HCT116 (cell line): Measurements from ENCODE around the gene ARGLU1. TPM values are rescaled to one million over a fixed set of nuclear protein-coding genes. Genes with fewer than 3 reads are reported as not detected.

Experiments used
- ATAC-seq: fragments of 200-7000 bp; cut with Tn5 transposase; 2 replicates; pipeline ENCODE4 v1.9.1; 2020; ENCODE audit warnings: mild to moderate bottlenecking, moderate library complexity
- BruUV-seq: library from RNA; stranded (reverse); fragments of 400-500 nt; replicated peaks from 2 replicates; lab custom pipeline; 2021; lab: Mats Ljungman, UMichigan
- CTCF ChIA-PET: fragments of 300-600 bp; sonication (Branson Sonifier 250); formaldehyde crosslinking; loops from one replicate; lab custom pipeline; 2021; ENCODE audit warnings: antibody characterized with exemption; lab: Charles Lee
- POLR2A ChIA-PET: fragments of 300-600, 350-600 bp; sonication (Branson Sonifier 250); formaldehyde crosslinking; loops from one replicate; lab custom pipeline; 2021; ENCODE audit warnings: antibody characterized with exemption; lab: Charles Lee
- RAD21 ChIA-PET, 2 experiments: fragments of 300-600 bp; sonication (Branson Sonifier 250); formaldehyde crosslinking; loops; one replicate each; lab custom pipeline; 2023; ENCODE audit warnings: low total read pairs in 2 of 2; ENCODE audit not compliant: uncharacterized antibody in 2 of 2, unreplicated experiment in 2 of 2, low non-redundant PET in 1 of 2; lab: Charles Lee
- DNase-seq: peaks from one replicate; pipeline ENCODE4 v3.0.0-alpha.2; 2010; ENCODE audit warnings: low read depth, low spot score
- H2AFZ ChIP-seq: fragments of 200-600 bp; shearing (Covaris generic), sonication (generic); 2 replicates; pipeline ENCODE4 v1.6.1; 2017; ENCODE audit warnings: low read depth, mixed run types, mixed read lengths, antibody characterized with exemption, low read length; ENCODE audit not compliant: poor library complexity, severe bottlenecking
- H3K27ac ChIP-seq: 2 replicates; pipeline ENCODE4 v1.5.1; 2012; ENCODE audit warnings: low read depth, low read length
- H3K27me3 ChIP-seq: fragments of 200-600 bp; sonication (generic); 2 replicates; pipeline ENCODE4 v1.6.1; 2016; ENCODE audit warnings: mixed run types, low read length, mixed read lengths; ENCODE audit not compliant: insufficient read depth
- H3K36me3 ChIP-seq, 2 experiments: fragments of 200-500 bp in 1 of 2; fragments of 200-600 bp in 1 of 2; sonication (Bioruptor generic) in 1 of 2; sonication (generic) in 1 of 2; 2 replicates each; pipeline versions ENCODE4 v1.5.1 to v1.6.1; 2014 to 2016; ENCODE audit warnings: low read length in 2 of 2, inconsistent platforms in 1 of 2, mixed read lengths in 1 of 2, mixed run types in 1 of 2; ENCODE audit not compliant: insufficient read depth in 2 of 2, control insufficient read depth in 1 of 2
- H3K4me1 ChIP-seq, 2 experiments: fragments of 200-600 bp in 1 of 2; sonication (generic) in 1 of 2; 2 replicates each; pipeline versions ENCODE4 v1.5.1 to v1.6.1; 2012 to 2017; ENCODE audit warnings: low read length in 2 of 2, inconsistent platforms in 1 of 2, mild to moderate bottlenecking in 1 of 2, mixed read lengths in 1 of 2, mixed run types in 1 of 2, moderate library complexity in 1 of 2; ENCODE audit not compliant: insufficient read depth in 2 of 2, control insufficient read depth in 1 of 2
- H3K4me2 ChIP-seq: fragments of 200-600 bp; sonication (generic); 2 replicates; pipeline ENCODE4 v1.6.1; 2017; ENCODE audit warnings: mixed run types, low read length, mixed read lengths
- H3K4me3 ChIP-seq, 2 experiments: fragments of 200-600 bp in 1 of 2; sonication (generic) in 1 of 2; replicated peaks in 1 of 2; 2 replicates each; pipeline ENCODE4 v1.5.1; 2011 to 2016; ENCODE audit warnings: low read length in 2 of 2, control low read depth in 1 of 2, low read depth in 1 of 2, mild to moderate bottlenecking in 1 of 2, mixed read lengths in 1 of 2, mixed run types in 1 of 2
- H3K79me2 ChIP-seq: fragments of 200-600 bp; sonication (generic); 2 replicates; pipeline ENCODE4 v1.6.1; 2017; ENCODE audit warnings: mild to moderate bottlenecking, mixed run types, low read length, moderate library complexity, mixed read lengths; ENCODE audit not compliant: insufficient read depth
- H3K9ac ChIP-seq: fragments of 200-600 bp; sonication (generic); 2 replicates; pipeline ENCODE4 v1.6.1; 2016; ENCODE audit warnings: low read length, mixed read lengths
- H3K9me2 ChIP-seq: fragments of 200-600 bp; sonication (generic), shearing (Covaris generic); 2 replicates; pipeline ENCODE4 v1.6.1; 2017; ENCODE audit warnings: mixed run types, mild to moderate bottlenecking, moderate library complexity; ENCODE audit not compliant: insufficient read depth
- H3K9me3 ChIP-seq, 2 experiments: fragments of 200-500 bp in 1 of 2; fragments of 200-600 bp in 1 of 2; sonication (Bioruptor generic) in 1 of 2; sonication (generic) in 1 of 2; 2 replicates each; pipeline ENCODE4 v1.6.1; 2014 to 2017; ENCODE audit warnings: low read length in 2 of 2, mixed read lengths in 2 of 2, inconsistent platforms in 1 of 2, low read depth in 1 of 2, mild to moderate bottlenecking in 1 of 2, mixed run types in 1 of 2, moderate library complexity in 1 of 2; ENCODE audit not compliant: control insufficient read depth in 1 of 2, insufficient read depth in 1 of 2
- H4K20me1 ChIP-seq: fragments of 200-600 bp; sonication (generic), shearing (Covaris generic); 2 replicates; pipeline ENCODE4 v1.6.1; 2017; ENCODE audit warnings: mixed run types, mild to moderate bottlenecking, moderate library complexity; ENCODE audit not compliant: insufficient read depth
- CEBPB ChIP-seq: IDR thresholded peaks from 2 replicates; pipeline ENCODE4 v1.6.1; 2012; ENCODE audit warnings: low read depth
- ELF1 ChIP-seq: IDR thresholded peaks from 2 replicates; pipeline ENCODE4 v1.6.1; 2012; ENCODE audit warnings: low read depth, borderline replicate concordance
- JUND ChIP-seq: IDR thresholded peaks from 2 replicates; pipeline ENCODE4 v1.6.1; 2012
- YY1 ChIP-seq: IDR thresholded peaks from 2 replicates; pipeline ENCODE4 v1.6.1; 2011; ENCODE audit warnings: low read length, low read depth, moderate library complexity, mild to moderate bottlenecking; ENCODE audit not compliant: insufficient replicate concordance; ENCODE audit errors: extremely low read depth
- ZFX ChIP-seq: fragments of 450-650 bp; IDR thresholded peaks from 2 replicates; pipeline ENCODE4 v1.6.1; 2017
- intact Hi-C: fragments of 100-400 bp; cut with micrococcal nuclease; formaldehyde crosslinking; loops from 2 replicates; pipeline ENCODE4 v1.10.0; 2022
- total RNA-seq: library from RNA; stranded (reverse); gene quantifications from one replicate; pipeline ENCODE4 v1.2.1, GENCODE V29; 2021; ENCODE audit not compliant: unreplicated experiment
- TF ChIP-seq, protein P1 (sequence below), 3 experiments: fragments of 200-600 bp in 1 of 3; sonication (generic) in 1 of 3; IDR thresholded peaks in 2 of 3; conservative IDR thresholded peaks in 1 of 3; 2 replicates each; pipeline ENCODE4 v1.5.1; 2012 to 2017; ENCODE audit warnings: low read depth in 2 of 3, low read length in 2 of 3, antibody characterized with exemption in 1 of 3, borderline replicate concordance in 1 of 3, control low read depth in 1 of 3, mild to moderate bottlenecking in 1 of 3, mixed read lengths in 1 of 3, mixed run types in 1 of 3, moderate library complexity in 1 of 3; ENCODE audit not compliant: insufficient read depth in 1 of 3
- TF ChIP-seq, protein P2 (sequence below): IDR thresholded peaks from 2 replicates; pipeline ENCODE4 v1.6.1; 2012; ENCODE audit warnings: low read depth

Gene ARGLU1
- total RNA-seq, 1 experiment from 2014 or later: 57.8 TPM

DNA sequence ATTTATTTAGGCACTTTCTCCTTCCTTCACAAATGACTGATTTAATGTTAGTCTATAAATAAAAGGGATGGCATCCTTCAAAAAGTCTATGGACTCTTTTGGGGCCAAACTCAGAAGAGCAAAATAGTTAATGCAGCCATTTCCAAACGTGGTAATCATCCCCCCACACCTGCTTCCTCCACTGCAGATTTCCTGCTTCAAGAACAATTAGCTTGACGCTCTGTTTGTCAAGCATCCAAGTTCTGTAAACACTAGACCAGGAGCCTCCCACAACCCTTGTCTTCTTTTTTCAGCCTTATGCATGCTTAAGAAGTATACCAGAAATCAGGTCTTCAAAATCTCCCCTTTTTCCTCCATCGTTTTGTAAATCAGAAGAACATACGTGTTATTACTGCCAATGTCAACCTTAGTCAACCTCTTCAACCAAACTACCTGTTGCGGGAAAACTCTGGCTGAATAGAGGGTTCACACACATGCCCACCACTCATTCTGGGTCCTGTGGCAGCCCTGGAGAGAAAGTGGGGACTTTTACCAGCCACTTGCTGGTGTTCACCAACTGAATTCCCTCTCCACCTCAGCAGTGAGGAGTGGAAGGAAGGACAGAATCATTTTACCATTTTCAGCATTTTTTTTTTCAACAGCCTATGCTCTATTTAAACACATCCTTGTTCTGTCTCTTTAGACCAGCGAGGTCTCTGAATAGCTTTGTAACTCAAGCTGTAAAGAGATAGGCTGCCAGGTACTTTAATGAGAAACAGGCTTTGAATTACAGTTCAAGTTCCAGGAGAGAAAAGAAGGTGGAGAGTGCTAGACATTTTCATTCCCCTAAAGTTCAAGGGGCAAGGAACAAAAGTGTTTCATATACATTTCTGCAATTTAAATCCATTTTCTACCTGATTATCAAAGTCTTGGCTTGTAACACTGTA lies 71.6 kb downstream of the ARGLU1 start (continued):
- TF ChIP-seq, protein P1, sequence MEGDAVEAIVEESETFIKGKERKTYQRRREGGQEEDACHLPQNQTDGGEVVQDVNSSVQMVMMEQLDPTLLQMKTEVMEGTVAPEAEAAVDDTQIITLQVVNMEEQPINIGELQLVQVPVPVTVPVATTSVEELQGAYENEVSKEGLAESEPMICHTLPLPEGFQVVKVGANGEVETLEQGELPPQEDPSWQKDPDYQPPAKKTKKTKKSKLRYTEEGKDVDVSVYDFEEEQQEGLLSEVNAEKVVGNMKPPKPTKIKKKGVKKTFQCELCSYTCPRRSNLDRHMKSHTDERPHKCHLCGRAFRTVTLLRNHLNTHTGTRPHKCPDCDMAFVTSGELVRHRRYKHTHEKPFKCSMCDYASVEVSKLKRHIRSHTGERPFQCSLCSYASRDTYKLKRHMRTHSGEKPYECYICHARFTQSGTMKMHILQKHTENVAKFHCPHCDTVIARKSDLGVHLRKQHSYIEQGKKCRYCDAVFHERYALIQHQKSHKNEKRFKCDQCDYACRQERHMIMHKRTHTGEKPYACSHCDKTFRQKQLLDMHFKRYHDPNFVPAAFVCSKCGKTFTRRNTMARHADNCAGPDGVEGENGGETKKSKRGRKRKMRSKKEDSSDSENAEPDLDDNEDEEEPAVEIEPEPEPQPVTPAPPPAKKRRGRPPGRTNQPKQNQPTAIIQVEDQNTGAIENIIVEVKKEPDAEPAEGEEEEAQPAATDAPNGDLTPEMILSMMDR (IDR thresholded peaks at IDR 0.05 in 2 of 3, conservative IDR thresholded peaks at IDR 0.05 in 1 of 3; ENCODE audit: borderline replicate concordance in 1 of 3, insufficient read depth in 1 of 3, low read depth in 2 of 3, low read length in 2 of 3): no peak
- TF ChIP-seq ELF1: no peak
- TF ChIP-seq JUND: no peak

DNA sequence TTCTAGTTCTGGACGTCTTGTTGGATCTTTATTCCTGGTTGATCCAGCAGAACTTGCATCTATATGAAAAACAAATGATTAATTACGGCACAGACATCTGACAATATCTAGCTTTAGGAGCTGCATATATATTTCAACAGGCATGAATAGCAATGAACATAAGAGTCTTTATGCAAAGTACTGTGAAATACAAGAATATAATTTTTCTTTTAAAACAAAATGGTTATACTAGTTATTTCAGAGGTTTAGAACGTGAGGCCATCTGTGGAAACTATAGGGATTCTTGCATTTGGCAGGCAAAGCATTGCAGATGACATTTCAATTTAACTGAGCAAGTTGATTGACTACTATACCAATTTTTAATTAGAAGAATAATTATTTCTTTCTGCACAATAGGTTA lies 73.0 kb downstream of the ARGLU1 start:
- no peak overlapping the region for H3K4me3 ChIP-seq
- no peak for ATAC-seq
- no peak for DNase-seq
- no peak overlapping the region for H3K27ac ChIP-seq
- H2AFZ ChIP-seq: no peak overlapping the region
- CTCF ChIA-PET: no interaction called here
- RAD21 ChIA-PET: no interaction called here
- intact Hi-C loops: no loop called here
- peaks cover 19% of the 10 kb centered on the region for H3K79me2 ChIP-seq
- no peak overlapping the region for H3K9ac ChIP-seq
- H3K36me3 ChIP-seq: peaks cover 19 to 26% of the 10 kb centered on the region in 2 experiments; a peak in 3 of 4 replicates
- H3K4me2 ChIP-seq: no peak overlapping the region
- H4K20me1 ChIP-seq: no peaks in the 10 kb centered on the region
- TF ChIP-seq CEBPB (no peak), ZFX (no peak), JUND (no peak), YY1 (no peak)
- TF ChIP-seq, protein P2, sequence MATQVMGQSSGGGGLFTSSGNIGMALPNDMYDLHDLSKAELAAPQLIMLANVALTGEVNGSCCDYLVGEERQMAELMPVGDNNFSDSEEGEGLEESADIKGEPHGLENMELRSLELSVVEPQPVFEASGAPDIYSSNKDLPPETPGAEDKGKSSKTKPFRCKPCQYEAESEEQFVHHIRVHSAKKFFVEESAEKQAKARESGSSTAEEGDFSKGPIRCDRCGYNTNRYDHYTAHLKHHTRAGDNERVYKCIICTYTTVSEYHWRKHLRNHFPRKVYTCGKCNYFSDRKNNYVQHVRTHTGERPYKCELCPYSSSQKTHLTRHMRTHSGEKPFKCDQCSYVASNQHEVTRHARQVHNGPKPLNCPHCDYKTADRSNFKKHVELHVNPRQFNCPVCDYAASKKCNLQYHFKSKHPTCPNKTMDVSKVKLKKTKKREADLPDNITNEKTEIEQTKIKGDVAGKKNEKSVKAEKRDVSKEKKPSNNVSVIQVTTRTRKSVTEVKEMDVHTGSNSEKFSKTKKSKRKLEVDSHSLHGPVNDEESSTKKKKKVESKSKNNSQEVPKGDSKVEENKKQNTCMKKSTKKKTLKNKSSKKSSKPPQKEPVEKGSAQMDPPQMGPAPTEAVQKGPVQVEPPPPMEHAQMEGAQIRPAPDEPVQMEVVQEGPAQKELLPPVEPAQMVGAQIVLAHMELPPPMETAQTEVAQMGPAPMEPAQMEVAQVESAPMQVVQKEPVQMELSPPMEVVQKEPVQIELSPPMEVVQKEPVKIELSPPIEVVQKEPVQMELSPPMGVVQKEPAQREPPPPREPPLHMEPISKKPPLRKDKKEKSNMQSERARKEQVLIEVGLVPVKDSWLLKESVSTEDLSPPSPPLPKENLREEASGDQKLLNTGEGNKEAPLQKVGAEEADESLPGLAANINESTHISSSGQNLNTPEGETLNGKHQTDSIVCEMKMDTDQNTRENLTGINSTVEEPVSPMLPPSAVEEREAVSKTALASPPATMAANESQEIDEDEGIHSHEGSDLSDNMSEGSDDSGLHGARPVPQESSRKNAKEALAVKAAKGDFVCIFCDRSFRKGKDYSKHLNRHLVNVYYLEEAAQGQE: no peak
- TF ChIP-seq, protein P1 (IDR thresholded peaks at IDR 0.05 in 2 of 3, conservative IDR thresholded peaks at IDR 0.05 in 1 of 3; ENCODE audit: borderline replicate concordance in 1 of 3, insufficient read depth in 1 of 3, low read depth in 2 of 3, low read length in 2 of 3): no peak
- H3K4me1 ChIP-seq: no peaks in the 10 kb centered on the region
- no peaks in the 10 kb centered on the region for H3K9me3 ChIP-seq
- BruUV-seq: no TSS peak
- no peaks in the 10 kb centered on the region for H3K9me2 ChIP-seq
- H3K27me3 ChIP-seq: no peaks in the 10 kb centered on the region
- POLR2A ChIA-PET: no interaction called here
